Measurements from ENCODE around the gene AASDH.
"Not testable (repeated sequence)": the region's sequence is repeated elsewhere in the genome, so short reads cannot be mapped to it uniquely, and the experiment has no call there.

The AASDH gene

DNA sequence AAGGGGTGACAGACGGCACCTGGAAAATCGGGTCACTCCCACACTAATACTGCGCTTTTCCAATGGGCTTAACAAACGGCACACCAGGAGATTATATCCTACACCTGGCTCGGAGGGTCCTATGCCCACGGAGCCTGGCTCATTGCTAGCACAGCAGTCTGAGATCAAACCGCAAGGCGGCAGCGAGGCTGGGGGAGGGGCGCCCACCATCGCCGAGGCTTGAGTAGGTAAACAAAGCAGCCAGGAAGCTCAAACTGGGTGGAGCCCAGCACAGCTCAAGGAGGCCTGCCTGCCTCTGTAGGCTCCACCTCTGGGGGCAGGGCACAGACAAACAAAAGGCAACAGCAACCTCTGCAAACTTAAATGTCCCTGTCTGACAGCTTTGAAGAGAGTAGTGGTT is 24.3 kb downstream of the AASDH start:
- peaks cover 11% of the 10 kb centered on the region for H3K36me3 Mint-ChIP-seq
- not testable (repeated sequence) for DNase-seq (ENCODE audit: low spot score in 2 of 2); H3K4me3 Mint-ChIP-seq; H3K9me3 Mint-ChIP-seq; ATAC-seq; H3K27ac Mint-ChIP-seq; H3K4me1 Mint-ChIP-seq

- no peaks in the 10 kb centered on the region for H3K4me1 Mint-ChIP-seq
- no peak for DNase-seq (ENCODE audit: low spot score in 2 of 2)
- H3K4me3 Mint-ChIP-seq, result no peak overlapping the region
- H3K27ac Mint-ChIP-seq, result no peak overlapping the region
- no peak for ATAC-seq
- no peaks in the 10 kb centered on the region for H3K9me3 Mint-ChIP-seq
- H3K36me3 Mint-ChIP-seq, result peaks cover 17% of the 10 kb centered on the region
Observed at GRCh38 chr4:56360071-56360470, 27.2 kb downstream of the AASDH start.

DNA sequence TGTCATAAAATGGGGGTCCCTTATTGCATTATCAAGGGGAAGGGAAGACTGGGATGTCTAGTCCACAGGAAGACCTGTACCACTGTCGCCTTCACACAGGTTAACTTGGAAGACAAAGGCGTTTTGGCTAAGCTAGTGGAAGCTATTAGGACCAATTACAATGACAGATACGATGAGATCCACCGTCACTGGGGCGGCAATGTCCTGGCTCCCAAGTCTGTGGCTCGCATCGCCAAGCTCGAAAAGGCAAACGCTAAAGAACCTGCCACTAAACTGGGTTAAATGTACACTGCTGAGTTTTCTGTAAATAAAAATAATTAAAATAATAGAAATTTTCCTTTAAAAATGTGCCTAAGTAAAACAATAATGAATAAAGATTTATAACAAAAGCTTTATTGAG is 30.6 kb downstream of the AASDH start:
- H3K9me3 Mint-ChIP-seq, result no peaks in the 10 kb centered on the region
- no peaks in the 10 kb centered on the region for H3K4me1 Mint-ChIP-seq
- H3K4me3 Mint-ChIP-seq, result no peak overlapping the region
- DNase-seq (ENCODE audit: low spot score in 2 of 2) (no peak), ATAC-seq (no peak)
- peaks cover 23% of the 10 kb centered on the region for H3K36me3 Mint-ChIP-seq
- no peak overlapping the region for H3K27ac Mint-ChIP-seq

DNA sequence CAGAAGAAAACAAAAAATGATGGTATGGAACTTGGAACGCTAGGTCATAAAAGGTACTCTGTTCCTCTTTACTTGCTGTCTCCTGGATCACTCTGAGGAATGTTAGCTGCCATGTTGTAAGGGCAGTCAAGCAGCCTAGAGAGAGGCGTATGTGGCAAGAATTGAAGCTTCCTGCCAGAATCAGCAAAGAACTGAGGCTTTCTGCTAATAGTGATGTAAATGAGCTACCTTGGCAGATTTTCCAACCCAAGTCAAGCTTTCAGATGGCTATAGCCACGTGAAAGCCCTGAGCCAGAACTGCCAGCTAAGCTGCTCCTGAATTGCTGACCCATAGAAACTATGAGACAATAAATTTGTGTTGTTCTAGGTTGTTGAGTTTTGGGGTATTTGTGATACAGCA is 38.7 kb downstream of the AASDH start:
- Mint-ChIP-seq H3K4me1 (no peaks in the 10 kb centered on the region), H3K27ac (no peak overlapping the region), H3K9me3 (no peaks in the 10 kb centered on the region), H3K4me3 (no peak overlapping the region), H3K36me3 (peaks cover 6% of the 10 kb centered on the region)
- DNase-seq (ENCODE audit: low spot score in 2 of 2) (no peak), ATAC-seq (no peak)

GRCh38 chr4:56345458-56345857 is 41.8 kb downstream of the AASDH start:
- H3K4me3 Mint-ChIP-seq, result no peak overlapping the region
- DNase-seq (ENCODE audit: low spot score in 2 of 2), result no peak
- ATAC-seq, result no peak
- no peak overlapping the region for H3K27ac Mint-ChIP-seq
- H3K36me3 Mint-ChIP-seq, result no peaks in the 10 kb centered on the region
- H3K9me3 Mint-ChIP-seq, result no peaks in the 10 kb centered on the region
- H3K4me1 Mint-ChIP-seq, result no peaks in the 10 kb centered on the region

DNA sequence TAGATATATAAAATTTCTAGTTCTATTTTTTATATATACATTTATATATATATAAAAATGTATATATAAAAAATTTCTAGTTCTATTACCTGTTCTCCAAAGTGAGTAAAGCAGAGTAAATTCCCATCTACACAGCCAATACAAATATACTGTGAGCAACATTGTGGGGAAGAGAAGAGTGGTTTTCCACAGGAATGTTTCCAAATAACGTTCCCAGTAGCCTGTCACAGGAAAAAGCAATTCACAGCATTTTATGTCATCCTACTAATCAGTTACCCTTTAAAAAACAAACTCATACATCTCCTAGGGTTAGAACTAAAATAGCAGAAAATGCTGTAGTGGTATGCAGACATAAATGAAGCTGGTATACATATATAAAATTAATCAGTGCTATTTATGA is 44.5 kb downstream of the AASDH start:
- no peak overlapping the region for H3K27ac Mint-ChIP-seq
- ATAC-seq (no peak), DNase-seq (ENCODE audit: low spot score in 2 of 2) (no peak)
- H3K4me3 Mint-ChIP-seq, result no peak overlapping the region
- H3K36me3 Mint-ChIP-seq, result no peaks in the 10 kb centered on the region
- no peaks in the 10 kb centered on the region for H3K9me3 Mint-ChIP-seq
- no peaks in the 10 kb centered on the region for H3K4me1 Mint-ChIP-seq

DNA sequence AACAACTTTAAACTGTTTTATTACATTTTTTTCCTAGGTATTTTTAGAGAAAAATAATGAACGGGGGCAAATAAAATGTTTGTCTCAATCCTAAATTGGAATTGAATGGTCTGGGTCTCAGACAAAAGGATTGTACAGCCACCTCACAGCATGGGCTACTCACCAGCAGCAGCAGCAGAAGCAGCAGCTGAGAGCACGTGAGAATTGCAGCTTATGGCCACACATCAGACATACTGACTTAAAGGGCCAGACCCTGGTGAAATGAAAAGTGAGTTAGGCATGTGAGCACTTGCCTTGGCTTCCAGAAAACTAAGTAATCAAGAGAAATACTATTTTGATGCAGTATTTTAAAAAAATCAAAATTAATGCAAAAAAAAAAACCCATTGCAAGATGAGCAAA is 56.6 kb downstream of the AASDH start:
- H3K4me3 Mint-ChIP-seq, result no peak overlapping the region
- no peak overlapping the region for H3K27ac Mint-ChIP-seq
- H3K4me1 Mint-ChIP-seq, result no peaks in the 10 kb centered on the region
- H3K36me3 Mint-ChIP-seq, result no peaks in the 10 kb centered on the region
- ATAC-seq (no peak), DNase-seq (ENCODE audit: low spot score in 2 of 2) (no peak)
- peaks cover 4% of the 10 kb centered on the region for H3K9me3 Mint-ChIP-seq

DNA sequence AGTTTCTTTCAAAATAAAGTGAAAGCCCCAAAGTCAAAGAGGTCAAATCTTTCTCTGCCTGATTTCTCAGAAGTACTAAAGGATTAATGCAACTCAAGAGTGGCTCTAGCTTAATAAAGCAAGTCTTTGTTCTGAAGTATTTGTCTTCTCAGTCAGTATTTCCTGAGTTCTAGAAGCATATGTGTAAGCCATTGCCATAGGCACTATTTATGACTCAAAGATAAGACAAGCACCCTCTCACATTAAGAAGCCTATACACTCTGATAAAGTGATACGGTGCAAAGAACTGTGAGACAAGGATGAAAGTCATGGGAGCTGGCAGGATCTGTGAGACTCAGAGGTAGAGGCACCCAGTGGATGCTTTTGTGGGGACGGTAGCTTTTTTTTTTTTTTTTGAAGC is 60.9 kb downstream of the AASDH start:
- Mint-ChIP-seq H3K9me3 (no peaks in the 10 kb centered on the region), H3K27ac (no peak overlapping the region), H3K4me1 (no peaks in the 10 kb centered on the region), H3K36me3 (no peaks in the 10 kb centered on the region), H3K4me3 (no peak overlapping the region)
- ATAC-seq (no peak), DNase-seq (ENCODE audit: low spot score in 2 of 2) (no peak)

DNA sequence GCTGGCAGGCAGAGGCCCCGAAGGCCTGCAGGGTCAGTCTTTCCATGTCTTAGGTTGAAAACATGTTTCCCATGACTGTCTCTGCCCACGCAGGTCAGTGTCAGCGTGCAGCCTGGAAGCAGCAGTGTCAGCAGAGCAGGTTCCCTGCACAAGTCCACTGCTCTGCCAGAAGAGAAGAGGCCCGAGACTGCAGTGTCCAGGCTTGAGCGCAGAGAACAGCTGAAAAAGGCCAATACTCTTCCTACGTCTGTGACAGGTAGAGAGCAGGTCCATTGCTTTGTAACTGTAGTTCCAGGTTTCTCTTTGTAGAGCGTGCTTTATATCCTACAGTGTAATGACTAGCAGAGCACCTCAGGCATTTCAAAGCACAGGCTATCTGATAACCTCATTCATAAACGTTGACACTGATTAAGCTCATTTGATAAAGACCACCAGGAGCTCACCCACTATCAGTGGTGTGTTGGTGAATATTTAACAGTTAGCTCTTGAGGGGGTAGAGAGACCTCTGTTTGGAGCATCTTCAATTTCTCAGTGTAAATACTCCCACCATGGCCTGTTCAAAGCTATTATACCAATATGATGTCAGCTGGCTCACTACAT is 63.2 kb downstream of the AASDH start:
- H3K4me1 Mint-ChIP-seq, result no peaks in the 10 kb centered on the region
- ATAC-seq (peak; percentile 24), DNase-seq (ENCODE audit: low spot score in 2 of 2) (peak in 1 of 2 donors; percentile 17)
- no peaks in the 10 kb centered on the region for H3K36me3 Mint-ChIP-seq
- H3K27ac Mint-ChIP-seq, result no peak overlapping the region
- no peak overlapping the region for H3K4me3 Mint-ChIP-seq
- no peaks in the 10 kb centered on the region for H3K9me3 Mint-ChIP-seq

DNA sequence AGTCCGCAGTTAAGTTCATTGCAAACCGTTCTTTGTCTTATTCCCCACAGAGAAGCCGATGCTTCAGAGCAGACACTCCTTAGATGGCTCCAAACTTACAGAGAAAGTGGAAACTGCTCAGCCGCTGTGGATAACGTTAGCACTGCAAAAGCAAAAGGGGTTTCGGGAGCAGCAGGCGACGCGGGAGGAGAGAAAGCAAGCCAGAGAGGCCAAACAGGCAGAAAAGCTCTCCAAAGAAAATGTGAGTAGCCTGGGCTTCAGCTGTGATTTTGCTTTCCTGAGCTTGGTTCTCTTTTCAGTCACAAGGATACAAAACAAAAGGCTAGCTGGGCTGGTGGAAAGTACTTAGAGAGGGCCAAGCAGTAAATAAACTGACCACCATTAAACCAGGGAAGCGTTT is 64.0 kb downstream of the AASDH start:
- H3K27ac Mint-ChIP-seq, result no peak overlapping the region
- H3K36me3 Mint-ChIP-seq, result no peaks in the 10 kb centered on the region
- H3K9me3 Mint-ChIP-seq, result no peaks in the 10 kb centered on the region
- ATAC-seq (no peak), DNase-seq (ENCODE audit: low spot score in 2 of 2) (peak in 1 of 2 donors; percentile 18)
- no peak overlapping the region for H3K4me3 Mint-ChIP-seq
- no peaks in the 10 kb centered on the region for H3K4me1 Mint-ChIP-seq

DNA sequence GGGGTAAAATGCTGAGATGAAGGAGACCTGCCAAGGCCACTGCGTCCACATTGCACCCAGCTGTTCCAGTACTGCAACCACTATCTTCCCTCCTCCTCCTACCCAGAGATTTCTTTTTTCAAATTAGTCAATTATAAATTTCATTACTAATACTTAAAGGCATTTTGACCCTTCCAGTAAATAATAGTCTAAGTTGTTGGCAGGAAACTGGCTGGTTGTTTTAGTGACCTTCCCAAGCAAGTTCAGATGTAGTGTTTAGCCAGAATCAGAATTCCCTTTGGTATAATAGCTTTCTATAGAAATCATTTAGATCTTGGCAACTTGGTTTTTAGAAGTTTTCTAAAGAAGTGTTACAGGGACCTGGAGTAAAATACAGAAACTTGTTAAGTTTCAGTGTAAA is 66.0 kb downstream of the AASDH start:
- no peak for DNase-seq (ENCODE audit: low spot score in 2 of 2)
- Mint-ChIP-seq H3K27ac (no peak overlapping the region), H3K4me3 (no peak overlapping the region), H3K4me1 (no peaks in the 10 kb centered on the region), H3K9me3 (no peaks in the 10 kb centered on the region), H3K36me3 (no peaks in the 10 kb centered on the region)
- ATAC-seq, result no peak

GRCh38 chr4:56320293-56320692 is 67.0 kb downstream of the AASDH start:
- ATAC-seq (no peak), DNase-seq (ENCODE audit: low spot score in 2 of 2) (no peak)
- H3K27ac Mint-ChIP-seq, result no peak overlapping the region
- no peaks in the 10 kb centered on the region for H3K36me3 Mint-ChIP-seq
- H3K4me3 Mint-ChIP-seq, result no peak overlapping the region
- no peaks in the 10 kb centered on the region for H3K9me3 Mint-ChIP-seq
- no peaks in the 10 kb centered on the region for H3K4me1 Mint-ChIP-seq

GRCh38 chr4:56318555-56318954 is 68.7 kb downstream of the AASDH start:
- Mint-ChIP-seq H3K27ac (no peak overlapping the region), H3K4me1 (no peaks in the 10 kb centered on the region), H3K4me3 (no peak overlapping the region), H3K36me3 (no peaks in the 10 kb centered on the region), H3K9me3 (no peaks in the 10 kb centered on the region)
- peak in 1 of 2 donors; percentile 7 for DNase-seq (ENCODE audit: low spot score in 2 of 2)
- ATAC-seq, result no peak

- Mint-ChIP-seq H3K36me3 (no peaks in the 10 kb centered on the region), H3K4me3 (no peak overlapping the region), H3K4me1 (no peaks in the 10 kb centered on the region), H3K9me3 (no peaks in the 10 kb centered on the region), H3K27ac (no peak overlapping the region)
- ATAC-seq (no peak), DNase-seq (ENCODE audit: low spot score in 2 of 2) (peak in 1 of 2 donors; percentile 7)
Observed at GRCh38 chr4:56317749-56318148, 69.5 kb downstream of the AASDH start.

DNA sequence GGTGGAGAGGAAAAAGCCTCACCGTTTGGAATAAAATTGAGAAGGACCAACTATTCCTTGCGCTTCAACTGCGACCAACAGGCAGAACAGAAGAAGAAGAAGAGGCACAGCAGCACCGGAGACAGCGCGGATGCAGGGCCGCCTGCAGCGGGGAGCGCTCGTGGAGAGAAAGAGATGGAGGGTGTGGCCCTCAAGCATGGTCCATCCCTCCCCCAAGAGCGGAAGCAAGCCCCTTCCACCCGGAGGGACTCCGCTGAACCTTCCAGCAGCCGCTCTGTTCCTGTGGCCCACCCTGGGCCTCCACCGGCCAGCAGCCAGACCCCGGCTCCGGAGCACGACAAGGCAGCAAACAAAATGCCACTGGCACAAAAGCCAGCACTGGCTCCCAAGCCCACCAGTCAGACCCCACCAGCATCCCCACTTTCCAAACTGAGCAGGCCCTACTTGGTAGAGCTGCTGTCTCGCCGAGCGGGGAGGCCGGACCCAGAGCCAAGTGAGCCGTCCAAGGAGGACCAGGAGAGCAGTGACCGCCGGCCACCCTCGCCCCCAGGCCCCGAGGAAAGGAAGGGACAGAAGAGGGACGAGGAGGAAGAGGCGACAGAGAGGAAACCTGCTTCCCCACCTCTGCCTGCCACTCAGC is 71.2 kb downstream of the AASDH start:
- ATAC-seq (no peak), DNase-seq (ENCODE audit: low spot score in 2 of 2) (no peak)
- no peak overlapping the region for H3K4me3 Mint-ChIP-seq
- no peaks in the 10 kb centered on the region for H3K36me3 Mint-ChIP-seq
- no peak overlapping the region for H3K27ac Mint-ChIP-seq
- no peaks in the 10 kb centered on the region for H3K9me3 Mint-ChIP-seq
- H3K4me1 Mint-ChIP-seq, result no peaks in the 10 kb centered on the region

DNA sequence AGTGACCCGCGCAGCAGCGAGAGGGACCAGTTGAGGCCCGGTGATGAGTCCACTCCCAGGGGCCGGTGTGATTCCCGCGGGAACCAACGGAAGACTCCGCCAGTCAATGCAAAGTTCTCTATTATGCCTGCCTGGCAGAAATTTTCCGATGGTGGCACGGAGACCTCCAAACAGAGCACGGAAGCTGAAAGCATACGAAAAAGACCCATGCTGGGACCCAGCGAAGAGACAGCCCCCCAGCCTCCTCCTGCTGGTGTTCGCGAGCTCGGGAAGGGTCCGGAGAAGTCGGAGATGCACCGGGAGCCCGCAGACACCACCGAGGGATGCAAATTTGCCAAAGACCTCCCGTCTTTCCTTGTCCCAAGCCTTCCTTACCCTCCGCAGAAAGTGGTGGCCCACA is 71.7 kb downstream of the AASDH start:
- DNase-seq (ENCODE audit: low spot score in 2 of 2), result no peak
- Mint-ChIP-seq H3K4me1 (no peaks in the 10 kb centered on the region), H3K4me3 (no peak overlapping the region), H3K36me3 (no peaks in the 10 kb centered on the region), H3K9me3 (no peaks in the 10 kb centered on the region), H3K27ac (no peak overlapping the region)
- no peak for ATAC-seq

- DNase-seq (ENCODE audit: low spot score in 2 of 2), result no peak
- Mint-ChIP-seq H3K9me3 (no peaks in the 10 kb centered on the region), H3K36me3 (no peaks in the 10 kb centered on the region), H3K27ac (no peak overlapping the region), H3K4me3 (no peak overlapping the region), H3K4me1 (no peaks in the 10 kb centered on the region)
- no peak for ATAC-seq
Observed at GRCh38 chr4:56315041-56315440, 72.2 kb downstream of the AASDH start.
